Measurements from ENCODE around the gene DHRS12. TPM values are rescaled to one million over a fixed set of nuclear protein-coding genes. Genes with fewer than 3 reads are reported as not detected.

Gene DHRS12
- total and polyA plus RNA-seq, 8 donors = 13.8 to 39.4 (median 26.5) TPM

GRCh38 chr13:51816604-51817249 lies 12.8 kb upstream of the DHRS12 start:
- ATAC-seq (no peak), DNase-seq (no peak), FAIRE-seq (no peak)
- no peaks in the 10 kb centered on the region for H3K27me3 ChIP-seq
- H3K36me3 ChIP-seq = no peaks in the 10 kb centered on the region
- peaks cover 4 to 10% (median 7%) of the 10 kb centered on the region in 3 donors for H3K4me1 ChIP-seq
- no peak overlapping the region for H3K27ac ChIP-seq
- no peak overlapping the region for H3K4me3 ChIP-seq
- 81 to 84% methylated on average over 19 of the region's 19 CpGs for WGBS, 2 donors
- intact Hi-C loops (cut with DNase I) = no loop called here
- H3K9me3 ChIP-seq = no peaks in the 10 kb centered on the region
- TF ChIP-seq, protein P1, sequence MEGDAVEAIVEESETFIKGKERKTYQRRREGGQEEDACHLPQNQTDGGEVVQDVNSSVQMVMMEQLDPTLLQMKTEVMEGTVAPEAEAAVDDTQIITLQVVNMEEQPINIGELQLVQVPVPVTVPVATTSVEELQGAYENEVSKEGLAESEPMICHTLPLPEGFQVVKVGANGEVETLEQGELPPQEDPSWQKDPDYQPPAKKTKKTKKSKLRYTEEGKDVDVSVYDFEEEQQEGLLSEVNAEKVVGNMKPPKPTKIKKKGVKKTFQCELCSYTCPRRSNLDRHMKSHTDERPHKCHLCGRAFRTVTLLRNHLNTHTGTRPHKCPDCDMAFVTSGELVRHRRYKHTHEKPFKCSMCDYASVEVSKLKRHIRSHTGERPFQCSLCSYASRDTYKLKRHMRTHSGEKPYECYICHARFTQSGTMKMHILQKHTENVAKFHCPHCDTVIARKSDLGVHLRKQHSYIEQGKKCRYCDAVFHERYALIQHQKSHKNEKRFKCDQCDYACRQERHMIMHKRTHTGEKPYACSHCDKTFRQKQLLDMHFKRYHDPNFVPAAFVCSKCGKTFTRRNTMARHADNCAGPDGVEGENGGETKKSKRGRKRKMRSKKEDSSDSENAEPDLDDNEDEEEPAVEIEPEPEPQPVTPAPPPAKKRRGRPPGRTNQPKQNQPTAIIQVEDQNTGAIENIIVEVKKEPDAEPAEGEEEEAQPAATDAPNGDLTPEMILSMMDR (IDR thresholded peaks at IDR 0.05) = no peak

DNA sequence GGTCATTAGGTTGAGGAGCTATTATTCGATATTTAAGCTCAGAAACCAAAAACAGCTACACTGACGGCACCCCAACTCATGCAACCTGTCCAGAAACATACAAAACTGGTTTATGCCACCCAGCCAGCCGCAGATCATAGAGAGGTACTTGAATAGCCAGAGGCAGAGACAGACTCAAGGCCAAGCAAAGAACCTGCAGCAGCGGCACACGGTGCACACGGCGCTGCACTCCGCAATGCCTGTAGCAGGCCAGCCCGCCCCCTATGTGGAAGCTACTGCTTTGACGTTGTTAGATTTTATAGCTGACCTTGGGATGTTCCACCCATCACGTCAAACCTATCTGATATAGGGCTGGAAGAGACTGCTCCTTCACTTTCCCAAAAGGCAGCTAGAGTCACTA lies 11.9 kb upstream of the DHRS12 start:
- 26 to 33% methylated on average over 11 of the region's 11 CpGs for WGBS, 2 donors
- FAIRE-seq = no peak
- H3K9me3 ChIP-seq = no peaks in the 10 kb centered on the region
- H3K4me1 ChIP-seq = peaks cover 4 to 10% (median 7%) of the 10 kb centered on the region in 3 donors
- peak; percentile 58 to 80 (median 68) for ATAC-seq
- peak in 1 of 6 donors; percentile 30 for DNase-seq
- H3K4me3 ChIP-seq = peak overlapping the region in 2 of 4 donors; percentile 13 to 39
- H3K36me3 ChIP-seq = no peaks in the 10 kb centered on the region
- intact Hi-C loops (cut with DNase I) = no loop called here
- H3K27ac ChIP-seq = peak overlapping the region in 1 of 4 donors; percentile 81
- TF ChIP-seq, protein P1 (IDR thresholded peaks at IDR 0.05) = no peak
- no peaks in the 10 kb centered on the region for H3K27me3 ChIP-seq

- intact Hi-C loops (cut with DNase I) = no loop called here
- FAIRE-seq = peak; percentile 61
Measured at GRCh38 chr13:51814825-51815650, 11.1 kb upstream of the DHRS12 start.

DNA sequence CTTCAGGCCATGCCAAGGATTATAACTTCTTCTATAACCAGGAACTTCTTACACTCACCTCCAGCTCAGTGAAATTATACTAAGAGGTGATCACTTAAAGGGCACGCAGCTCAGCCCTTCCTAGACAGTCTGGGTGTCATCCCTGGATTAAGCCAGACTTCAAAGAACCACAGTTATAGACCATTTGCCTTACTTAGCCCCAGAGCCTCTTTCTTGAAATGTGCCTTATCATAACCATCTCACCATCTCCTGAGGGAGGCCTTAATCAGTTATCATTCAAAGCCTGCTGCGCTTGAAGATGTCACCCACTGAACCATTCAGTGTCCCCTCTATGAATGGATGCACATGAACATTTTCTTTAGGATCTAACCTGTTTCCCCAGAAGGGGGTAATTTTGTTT lies 10.1 kb upstream of the DHRS12 start:
- intact Hi-C loops (cut with DNase I) = no loop called here
- 95 to 97% methylated on average over 2 of the region's 2 CpGs for WGBS, 2 donors
- Histone ChIP-seq H3K27me3 (no peaks in the 10 kb centered on the region), H3K9me3 (no peaks in the 10 kb centered on the region), H3K36me3 (no peaks in the 10 kb centered on the region), H3K4me3 (no peak overlapping the region), H3K27ac (no peak overlapping the region), H3K4me1 (peaks cover 4 to 10% (median 7%) of the 10 kb centered on the region in 3 donors)
- TF ChIP-seq, protein P1 (IDR thresholded peaks at IDR 0.05) = no peak
- ATAC-seq = no peak
- no peak for FAIRE-seq
- DNase-seq = no peak

More at GRCh38 chr13:51814825-51815650, 11.1 kb upstream of the DHRS12 start:
- DNase-seq (peak in 5 of 6 donors; percentile 60 to 79 (median 68)), ATAC-seq (peak; percentile 87 to 96 (median 93))
- H3K9me3 ChIP-seq = no peaks in the 10 kb centered on the region
- no peaks in the 10 kb centered on the region for H3K27me3 ChIP-seq
- no peaks in the 10 kb centered on the region for H3K36me3 ChIP-seq
- H3K4me1 ChIP-seq = peaks cover 4 to 10% (median 7%) of the 10 kb centered on the region in 3 donors
- peak overlapping the region in 3 of 4 donors; percentile 17 to 81 (median 68) for H3K27ac ChIP-seq
- TF ChIP-seq, protein P1 (IDR thresholded peaks at IDR 0.05) = peak; percentile 60 to 71 (median 62)
- WGBS, 2 donors = 9 to 16% methylated on average over 13 of the region's 13 CpGs
- peak overlapping the region in 2 of 4 donors; percentile 13 to 39 for H3K4me3 ChIP-seq

All from pancreas (tissue), 10 donors.